NCI-H2107 treated with DMSO at 0.1 percent for 48 hours (cell line): ENCODE results near the gene TUBA1A.
"Not testable (repeated sequence)": the region's sequence is repeated elsewhere in the genome, so short reads cannot be mapped to it uniquely, and the experiment has no call there.

Experiments
- DNase-seq: peaks from one replicate; lab custom pipeline; 2025; ENCODE audit not compliant: unreplicated experiment; lab: John Stamatoyannopoulos, UW

Gene TUBA1A

DNA sequence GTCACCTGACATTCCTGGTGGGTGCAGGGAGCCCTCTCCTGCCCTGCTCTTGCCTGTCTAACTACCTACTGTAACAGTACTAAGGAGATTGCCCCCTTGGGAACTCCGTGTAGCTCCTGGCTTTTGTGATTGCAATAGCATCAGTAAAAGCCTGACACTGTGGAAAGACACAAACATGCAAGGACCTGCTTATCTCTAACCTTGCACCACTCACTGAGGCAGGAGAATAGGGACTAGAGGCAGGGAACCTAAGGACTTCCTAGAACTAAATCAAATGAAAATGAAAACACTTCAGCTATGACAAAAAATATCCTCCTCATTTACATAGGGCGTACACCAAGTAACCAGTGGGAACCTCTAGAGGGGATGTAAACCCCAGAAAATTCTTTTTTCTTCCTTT, 28.5 kb downstream of the TUBA1A start:
- no peak for DNase-seq

DNA sequence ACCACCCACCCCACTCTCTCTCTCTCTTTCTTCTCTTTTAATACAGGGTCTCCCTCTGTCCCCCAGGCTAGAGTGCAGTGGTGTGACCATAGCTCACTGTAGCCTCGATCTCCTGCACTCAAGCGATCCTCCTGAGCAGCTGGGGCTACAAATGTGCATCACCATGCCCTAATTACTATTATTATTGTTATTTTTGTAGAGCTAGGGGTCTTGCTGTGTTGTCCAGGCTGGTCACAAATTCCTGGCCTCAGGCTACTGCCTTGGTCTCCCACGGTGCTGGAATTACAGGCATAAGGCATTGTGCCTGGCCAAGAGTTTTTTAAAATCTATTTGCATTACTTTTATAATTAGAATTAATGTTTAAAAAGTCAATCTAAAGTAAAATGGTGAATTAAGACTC, 34.7 kb downstream of the TUBA1A start:
- DNase-seq = no peak

DNA sequence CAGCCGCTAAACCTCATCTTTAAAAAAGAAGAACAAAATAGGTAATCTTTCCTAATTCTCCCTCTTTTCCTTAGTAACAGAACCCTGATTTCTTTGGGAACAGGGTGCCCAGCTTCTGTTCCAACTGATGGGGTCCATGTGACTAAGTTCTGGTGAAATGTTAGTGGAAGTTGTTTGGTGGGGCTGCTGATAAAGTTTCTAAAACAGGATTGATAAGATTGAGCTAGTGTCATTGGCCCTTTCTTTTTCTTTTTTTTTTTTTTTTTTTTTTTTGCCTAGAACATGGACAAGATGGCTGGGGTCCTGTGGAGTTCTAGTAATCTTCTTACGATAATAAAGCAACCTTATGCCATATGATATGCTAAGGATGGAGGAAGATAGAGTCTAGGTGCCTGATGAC, 41.5 kb downstream of the TUBA1A start:
- no peak for DNase-seq

DNA sequence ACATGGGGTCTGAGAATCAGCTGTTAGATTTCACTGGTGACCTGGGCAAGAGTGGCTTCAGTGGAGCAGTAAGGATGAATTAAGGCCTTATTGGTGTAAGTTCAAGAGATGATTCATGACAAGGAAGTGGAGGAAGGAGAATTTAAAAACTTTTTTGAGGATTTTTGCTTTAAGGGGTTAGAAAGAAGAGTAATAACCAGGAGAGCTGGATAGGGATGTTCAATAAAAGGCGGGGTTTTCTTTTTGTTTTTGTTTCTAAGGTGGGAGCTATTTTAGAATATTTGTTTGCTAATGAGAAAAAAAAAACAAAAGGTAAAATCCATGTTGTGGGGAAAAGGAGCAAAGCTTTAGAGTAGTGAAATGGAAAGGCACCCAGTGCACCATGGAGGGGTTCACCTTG, 42.5 kb downstream of the TUBA1A start:
- no peak for DNase-seq

DNA sequence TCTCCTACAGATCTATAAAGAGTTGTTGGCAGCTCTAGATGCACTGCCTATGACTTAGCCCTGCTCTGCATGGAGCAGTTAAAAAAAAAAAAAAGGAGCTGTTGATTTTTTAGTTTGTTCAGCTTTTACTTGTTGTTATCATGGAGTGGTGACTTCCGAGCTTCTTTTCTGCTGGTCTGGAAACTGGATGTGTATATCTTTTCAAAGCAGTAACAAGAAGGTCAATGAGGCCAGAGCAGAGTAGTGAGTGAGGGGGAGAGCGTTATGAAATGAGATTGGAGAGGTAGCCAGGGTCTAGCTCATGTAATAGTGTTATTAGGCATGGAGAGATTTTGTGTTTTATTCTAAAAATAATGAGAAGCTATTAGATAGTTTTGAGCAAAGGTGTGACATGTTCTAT, 44.5 kb downstream of the TUBA1A start:
- DNase-seq = no peak

DNA sequence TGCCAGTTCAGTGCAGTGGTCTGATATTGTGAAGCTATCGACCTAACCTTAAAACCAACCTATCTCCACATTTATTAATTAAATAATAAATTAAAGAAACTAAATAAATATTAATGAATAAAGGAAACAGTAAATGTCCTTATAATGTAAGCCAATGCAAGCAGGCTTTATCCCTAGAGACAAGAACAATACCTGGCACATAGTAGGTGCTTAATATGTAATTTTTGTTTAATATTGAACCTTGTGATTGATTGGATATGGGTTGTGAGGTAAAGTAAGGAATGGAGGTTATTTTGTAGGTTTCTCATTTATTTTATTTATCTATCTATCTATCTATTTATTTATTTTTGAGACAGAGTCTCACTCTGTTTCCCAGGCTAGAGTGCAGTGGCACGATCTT, 49.9 kb downstream of the TUBA1A start:
- DNase-seq = no peak

DNA sequence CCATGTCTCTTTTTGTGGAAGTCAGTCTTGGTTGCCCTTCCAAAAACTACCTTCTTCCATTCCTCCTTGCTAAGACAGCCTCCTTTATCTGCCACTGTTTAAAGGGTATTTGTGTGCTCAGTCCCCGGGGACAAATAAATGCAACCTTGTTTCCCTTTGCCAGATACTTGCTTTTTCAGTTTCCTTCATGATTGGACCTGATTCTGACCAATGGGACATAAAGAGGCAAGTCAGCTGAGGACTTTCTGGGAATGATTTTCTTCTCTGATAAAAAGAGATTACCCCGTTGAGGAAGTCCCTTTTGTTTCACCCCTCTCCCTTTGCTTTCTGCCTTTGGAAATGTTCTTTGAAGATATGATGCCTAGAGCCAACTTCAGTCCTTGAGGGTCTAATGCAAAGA, 50.3 kb downstream of the TUBA1A start:
- no peak for DNase-seq

DNA sequence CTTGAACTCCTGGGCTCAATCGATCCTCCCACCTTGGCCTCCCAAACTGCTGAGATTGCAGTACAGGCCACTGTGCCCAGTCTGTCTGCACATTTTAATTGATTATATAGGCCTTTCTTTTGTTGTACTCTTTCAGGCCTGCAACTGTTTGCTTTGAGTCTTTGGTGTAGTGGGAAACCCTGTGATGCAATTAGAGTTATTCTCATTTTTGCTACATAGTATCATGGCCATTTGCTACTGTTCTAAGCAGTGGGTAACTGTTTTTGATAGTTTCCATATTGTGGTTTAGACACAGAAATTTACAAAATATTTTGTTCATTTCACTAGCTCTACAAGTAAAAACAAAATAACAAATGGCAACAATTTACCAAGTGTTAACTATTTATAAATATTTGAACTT, 51.4 kb downstream of the TUBA1A start:
- DNase-seq = no peak

DNA sequence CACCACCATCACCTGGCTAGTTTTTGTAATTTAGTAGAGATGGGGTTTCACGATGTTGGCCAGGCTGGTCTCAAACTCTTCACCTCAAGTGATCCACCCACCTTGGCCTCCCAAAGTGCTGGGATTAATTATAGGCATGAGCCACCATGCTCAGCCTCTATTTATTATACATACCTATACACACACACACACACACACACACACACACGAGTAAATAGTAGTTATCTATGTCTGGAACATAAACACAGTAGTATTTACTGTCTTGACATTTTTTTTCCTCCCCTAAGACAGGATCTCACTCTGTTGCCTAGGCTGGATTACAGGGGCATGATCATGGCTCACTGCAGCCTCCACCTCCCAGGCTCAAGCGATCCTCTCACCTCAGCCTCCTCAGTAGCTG, 51.9 kb downstream of the TUBA1A start:
- not testable (repeated sequence) for DNase-seq
